ENCODE results near the gene PRR23E. TPM values are rescaled to one million over a fixed set of nuclear protein-coding genes. Genes with fewer than 3 reads are reported as not detected.

PRR23E gene
- total and polyA plus RNA-seq, 2 experiments from 2014 or later, result not detected

DNA sequence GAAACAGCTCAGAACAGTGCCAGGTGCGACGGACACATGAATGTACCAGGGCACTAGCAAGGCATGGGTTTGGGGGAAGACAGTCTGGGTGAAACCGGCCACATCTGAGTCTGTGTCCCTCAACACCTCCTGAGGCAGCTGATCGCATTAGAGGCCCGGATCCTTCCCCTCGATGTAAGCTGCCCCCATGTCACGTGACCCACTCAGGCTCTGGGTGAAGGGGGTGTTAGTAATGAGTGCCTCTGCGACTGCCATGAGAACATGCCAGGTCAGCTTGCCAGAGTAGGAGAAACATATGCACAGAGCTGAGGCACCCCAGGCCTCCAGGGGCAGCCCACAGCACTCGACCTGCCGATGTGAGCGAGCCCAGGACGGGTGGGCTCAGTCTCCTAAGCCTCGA, 29.7 kb downstream of the PRR23E start:
- H3K79me2 ChIP-seq (replicated peaks; ENCODE audit: insufficient read depth), result no peaks in the 10 kb centered on the region
- no peak overlapping the region for H3K4me2 ChIP-seq
- no peaks in the 10 kb centered on the region for H3F3A ChIP-seq (replicated peaks; ENCODE audit: low read depth)
- H3K27ac ChIP-seq (ENCODE audit: low read depth), result no peak overlapping the region
- ATAC-seq (no peak), DNase-seq (ENCODE audit: low spot score) (no peak)
- no peak for TF ChIP-seq ZNF114 (CRISPR knock-in tag; IDR thresholded peaks at IDR 0.05)
- TF ChIP-seq NANOG (IDR thresholded peaks at IDR 0.05; ENCODE audit: borderline replicate concordance), result no peak
- TF ChIP-seq ZNF462 (CRISPR knock-in tag; IDR thresholded peaks at IDR 0.05), result no peak
- TF ChIP-seq EZH2 (IDR thresholded peaks at IDR 0.05; ENCODE audit: low read depth, unreplicated experiment), result no peak
- TF ChIP-seq POLR2AphosphoS5 (IDR thresholded peaks at IDR 0.05; ENCODE audit: low read depth), result no peak
- no peak for TF ChIP-seq EZH2phosphoT487 (IDR thresholded peaks at IDR 0.05; ENCODE audit: unreplicated experiment)
- TF ChIP-seq STAT1 (IDR thresholded peaks at IDR 0.05; ENCODE audit: unreplicated experiment), result no peak
- TF ChIP-seq CREB1 (CRISPR knock-in tag; IDR thresholded peaks at IDR 0.05; ENCODE audit: low read depth), result no peak
- TF ChIP-seq, protein P1, sequence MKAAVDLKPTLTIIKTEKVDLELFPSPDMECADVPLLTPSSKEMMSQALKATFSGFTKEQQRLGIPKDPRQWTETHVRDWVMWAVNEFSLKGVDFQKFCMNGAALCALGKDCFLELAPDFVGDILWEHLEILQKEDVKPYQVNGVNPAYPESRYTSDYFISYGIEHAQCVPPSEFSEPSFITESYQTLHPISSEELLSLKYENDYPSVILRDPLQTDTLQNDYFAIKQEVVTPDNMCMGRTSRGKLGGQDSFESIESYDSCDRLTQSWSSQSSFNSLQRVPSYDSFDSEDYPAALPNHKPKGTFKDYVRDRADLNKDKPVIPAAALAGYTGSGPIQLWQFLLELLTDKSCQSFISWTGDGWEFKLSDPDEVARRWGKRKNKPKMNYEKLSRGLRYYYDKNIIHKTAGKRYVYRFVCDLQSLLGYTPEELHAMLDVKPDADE (IDR thresholded peaks at IDR 0.05), result no peak
- TF ChIP-seq JUNB (IDR thresholded peaks at IDR 0.05; ENCODE audit: unreplicated experiment), result no peak
- TF ChIP-seq, protein P2, sequence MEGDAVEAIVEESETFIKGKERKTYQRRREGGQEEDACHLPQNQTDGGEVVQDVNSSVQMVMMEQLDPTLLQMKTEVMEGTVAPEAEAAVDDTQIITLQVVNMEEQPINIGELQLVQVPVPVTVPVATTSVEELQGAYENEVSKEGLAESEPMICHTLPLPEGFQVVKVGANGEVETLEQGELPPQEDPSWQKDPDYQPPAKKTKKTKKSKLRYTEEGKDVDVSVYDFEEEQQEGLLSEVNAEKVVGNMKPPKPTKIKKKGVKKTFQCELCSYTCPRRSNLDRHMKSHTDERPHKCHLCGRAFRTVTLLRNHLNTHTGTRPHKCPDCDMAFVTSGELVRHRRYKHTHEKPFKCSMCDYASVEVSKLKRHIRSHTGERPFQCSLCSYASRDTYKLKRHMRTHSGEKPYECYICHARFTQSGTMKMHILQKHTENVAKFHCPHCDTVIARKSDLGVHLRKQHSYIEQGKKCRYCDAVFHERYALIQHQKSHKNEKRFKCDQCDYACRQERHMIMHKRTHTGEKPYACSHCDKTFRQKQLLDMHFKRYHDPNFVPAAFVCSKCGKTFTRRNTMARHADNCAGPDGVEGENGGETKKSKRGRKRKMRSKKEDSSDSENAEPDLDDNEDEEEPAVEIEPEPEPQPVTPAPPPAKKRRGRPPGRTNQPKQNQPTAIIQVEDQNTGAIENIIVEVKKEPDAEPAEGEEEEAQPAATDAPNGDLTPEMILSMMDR (conservative IDR thresholded peaks at IDR 0.05; ENCODE audit: low read depth in 2 of 2), result no peak
- TF ChIP-seq ZNF331 (CRISPR knock-in tag; IDR thresholded peaks at IDR 0.05; ENCODE audit: low read depth), result no peak
- no peak for TF ChIP-seq REST (IDR thresholded peaks at IDR 0.05; ENCODE audit: unreplicated experiment)
- no peaks in the 10 kb centered on the region for H3K27me3 ChIP-seq (ENCODE audit: insufficient read depth)
- H3K4me1 ChIP-seq (ENCODE audit: insufficient read depth), result no peaks in the 10 kb centered on the region
- Mint-ChIP-seq H3K4me1 (peaks cover 5% of the 10 kb centered on the region; the same call in 1 of the 3 replicates), H3K9me3 (peaks cover 26% of the 10 kb centered on the region), H3K36me3 (ENCODE audit: low read depth) (peaks cover 10% of the 10 kb centered on the region; the same call in 2 of the 3 replicates), H3K27me3 (ENCODE audit: insufficient read depth, low read depth, poor library complexity) (peaks cover 4% of the 10 kb centered on the region), H3K27ac (no peak overlapping the region), H3K4me3 (no peak overlapping the region)
- H3K9me2 ChIP-seq (ENCODE audit: insufficient read depth), result no peaks in the 10 kb centered on the region
- H3K4me3 ChIP-seq, result no peak overlapping the region
- H2AFZ ChIP-seq, result no peak overlapping the region
- H4K20me1 ChIP-seq (replicated peaks; ENCODE audit: insufficient read depth), result no peaks in the 10 kb centered on the region
- H3K36me3 ChIP-seq (ENCODE audit: insufficient read depth), result no peaks in the 10 kb centered on the region

All from GM23338 (cell line).